ENCODE measurements around the gene TSFM.

Gene TSFM

DNA sequence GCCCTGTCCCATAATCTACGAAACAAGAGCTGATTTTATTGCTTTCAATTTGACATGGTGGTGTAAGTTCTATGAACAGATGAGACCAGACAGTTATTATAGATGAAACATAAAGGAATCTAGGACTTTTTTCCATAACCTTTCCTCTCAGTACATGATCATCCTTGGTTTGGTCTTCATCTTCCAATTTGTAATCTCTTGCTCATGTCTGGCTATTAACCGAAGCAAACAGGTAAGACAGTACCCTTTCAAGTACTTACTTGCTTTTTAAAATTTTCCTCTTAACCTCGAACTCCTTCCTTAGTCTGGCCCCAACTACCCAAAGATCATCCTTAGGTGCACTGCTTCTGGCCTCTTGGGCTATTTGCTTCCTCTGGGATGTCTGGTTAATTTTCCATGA lies 36.6 kb upstream of the TSFM start:
- DNase-seq (ENCODE audit: low read depth in 2 of 2) = no peak

GRCh38 chr12:57749061-57749460 lies 33.5 kb upstream of the TSFM start:
- no peak for DNase-seq (ENCODE audit: low read depth in 2 of 2)

GRCh38 chr12:57750561-57751431 lies 31.8 kb upstream of the TSFM start:
- no peak for DNase-seq (ENCODE audit: low read depth in 2 of 2)

DNA sequence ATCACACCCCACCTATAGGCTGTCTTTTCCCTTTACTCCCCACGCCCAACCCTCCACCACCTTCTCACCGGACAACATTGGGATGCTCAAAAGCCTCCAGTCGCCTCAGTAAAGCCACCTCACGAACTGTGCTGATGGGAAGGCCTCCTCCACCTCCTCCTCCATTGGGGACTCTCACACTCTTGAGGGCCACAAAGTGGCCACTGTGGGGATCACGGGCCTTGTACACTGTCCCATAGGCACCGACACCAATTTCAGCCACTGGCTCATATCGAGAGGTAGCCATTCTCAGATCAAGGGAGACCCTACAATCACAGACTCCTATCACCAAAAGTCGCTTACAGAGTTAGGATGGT lies 31.2 kb upstream of the TSFM start:
- no peak for DNase-seq (ENCODE audit: low read depth in 2 of 2)

DNA sequence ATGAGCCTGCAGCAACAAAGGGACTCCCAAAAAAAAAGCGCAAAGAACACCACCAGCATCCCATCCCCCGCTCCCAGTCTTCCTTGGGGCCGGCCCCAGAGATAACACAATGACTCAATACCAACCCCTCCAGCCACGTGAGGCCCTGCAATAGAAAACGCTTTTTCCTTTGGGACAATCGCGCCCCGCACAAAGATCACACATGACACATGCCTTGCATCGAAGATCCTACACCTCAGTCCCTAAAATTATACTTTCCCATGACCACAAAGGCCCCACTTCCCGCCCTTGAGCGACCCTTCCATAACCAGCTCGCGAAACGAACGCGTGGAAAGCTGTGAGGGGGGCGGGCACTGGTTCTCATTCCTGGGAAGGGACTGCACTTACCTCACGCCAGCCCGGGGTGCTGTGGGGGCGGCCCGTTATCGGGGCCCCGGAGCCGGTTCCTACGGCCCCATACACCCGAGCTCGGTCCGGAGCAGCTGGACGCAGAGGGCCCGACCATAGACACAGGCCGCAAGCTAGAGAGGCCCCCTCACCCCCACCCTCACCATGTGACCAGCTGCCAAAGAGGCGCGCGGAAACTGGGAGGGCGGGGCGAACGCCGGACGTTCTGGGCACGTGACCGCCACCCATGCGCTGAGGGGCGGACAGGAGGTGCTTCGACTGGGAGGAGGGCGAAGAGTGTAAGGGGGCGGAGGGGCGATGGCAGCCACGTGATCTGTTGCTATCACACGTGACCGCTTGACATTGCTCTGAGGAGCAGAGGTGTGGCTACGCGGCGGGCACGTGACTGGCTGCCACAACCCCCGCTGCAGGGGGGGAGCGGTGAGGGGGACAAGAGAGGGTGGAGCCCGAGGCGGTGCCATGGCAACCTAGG lies 30.6 kb upstream of the TSFM start, which contains the start of gene CDK4:
TSS of gene CDK4 (minus strand) at position 523 of the 880 bp plus-strand sequence. CDS start 593 bp downstream, outside the sequence.
- peak; percentile 96 to 98 for DNase-seq (ENCODE audit: low read depth in 2 of 2)

- DNase-seq (ENCODE audit: low read depth in 2 of 2) = no peak
Observed at GRCh38 chr12:57752668-57753000, 30.0 kb upstream of the TSFM start.

- no peak for DNase-seq (ENCODE audit: low read depth in 2 of 2)
Observed at GRCh38 chr12:57753756-57754337, 28.7 kb upstream of the TSFM start.

GRCh38 chr12:57754411-57755193 lies 28.0 kb upstream of the TSFM start, which contains the start of gene MARCHF9:
Gene MARCHF9, plus strand, starts transcription at chr12:57755103. Its CDS starts 426 bp downstream, at chr12:57755529.
- peak; percentile 49 to 72 for DNase-seq (ENCODE audit: low read depth in 2 of 2)

- no peak for DNase-seq (ENCODE audit: low read depth in 2 of 2)
Observed at GRCh38 chr12:57755194-57755453, 27.5 kb upstream of the TSFM start.

- DNase-seq (ENCODE audit: low read depth in 2 of 2) = peak in 1 of 2 donors; percentile 30
Observed at GRCh38 chr12:57755454-57756372, 26.9 kb upstream of the TSFM start.

- DNase-seq (ENCODE audit: low read depth in 2 of 2) = peak in 1 of 2 donors; percentile 39
Observed at GRCh38 chr12:57756406-57757341, 25.9 kb upstream of the TSFM start.

GRCh38 chr12:57757771-57758170 lies 24.8 kb upstream of the TSFM start:
- DNase-seq (ENCODE audit: low read depth in 2 of 2) = no peak

- no peak for DNase-seq (ENCODE audit: low read depth in 2 of 2)
Observed at GRCh38 chr12:57758552-57759359, 23.8 kb upstream of the TSFM start.

DNA sequence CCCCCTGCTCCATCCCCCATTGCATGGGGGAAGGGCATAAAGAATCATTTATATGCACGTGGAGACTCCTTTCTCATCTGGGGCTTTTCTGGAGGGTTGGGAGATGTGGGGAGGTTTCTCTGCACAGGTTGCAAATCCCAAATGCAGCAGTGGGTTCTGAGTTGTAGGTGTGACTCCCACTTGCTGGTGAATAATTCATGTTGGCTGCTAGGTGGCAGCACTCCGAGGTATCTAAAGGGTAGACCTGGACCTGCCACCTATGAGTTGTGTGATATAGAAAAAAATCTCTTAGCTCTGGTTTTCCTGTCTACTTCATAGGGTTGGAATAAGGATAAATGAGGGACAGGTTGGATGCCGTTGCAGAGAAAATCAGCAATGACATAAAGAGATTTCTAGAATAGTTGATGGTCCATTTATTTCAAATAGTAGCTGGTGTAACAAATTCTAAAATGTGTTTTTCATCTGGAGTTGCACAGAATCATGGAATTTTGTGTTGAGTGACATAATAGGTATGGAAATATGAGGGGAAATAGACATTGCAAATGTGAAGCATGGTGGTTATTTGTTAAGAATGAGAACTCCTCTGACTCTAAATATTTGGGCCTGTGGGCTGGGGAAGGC lies 23.1 kb upstream of the TSFM start:
- peak in 1 of 2 donors; percentile 25 for DNase-seq (ENCODE audit: low read depth in 2 of 2)

DNA sequence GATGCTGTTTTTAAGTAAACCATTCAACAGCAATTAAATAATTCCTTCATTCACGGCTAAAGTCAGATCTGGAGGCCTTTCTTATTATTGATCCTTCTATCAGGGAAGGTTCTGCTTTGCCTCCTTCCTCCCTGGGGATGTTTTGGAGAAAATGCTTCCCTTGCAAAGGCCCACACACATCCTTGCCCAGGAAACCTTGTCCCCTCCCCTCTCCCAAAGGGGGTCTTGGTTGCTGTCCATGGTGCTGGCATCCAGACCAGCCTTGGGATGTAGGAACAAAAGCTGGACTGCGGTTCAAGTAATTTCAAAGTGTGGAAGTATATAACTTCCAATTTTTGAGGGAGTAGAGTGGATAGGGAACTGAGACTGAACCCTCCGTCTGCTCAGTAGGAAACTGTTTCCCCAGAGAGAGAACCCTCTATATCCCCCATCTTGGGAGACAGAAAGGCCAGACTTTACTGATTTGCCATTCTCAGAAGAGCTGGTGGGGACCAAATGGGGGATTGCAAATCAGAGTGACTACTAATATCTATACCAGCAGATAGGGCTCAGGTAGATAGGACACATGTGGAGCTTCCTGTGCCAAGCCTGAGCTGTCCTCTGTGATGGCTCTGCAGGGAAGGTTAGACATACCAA lies 22.1 kb upstream of the TSFM start:
- no peak for DNase-seq (ENCODE audit: low read depth in 2 of 2)

- DNase-seq (ENCODE audit: low read depth in 2 of 2) = no peak
Observed at GRCh38 chr12:57761391-57761998, 21.1 kb upstream of the TSFM start.

GRCh38 chr12:57762463-57762862 lies 20.1 kb upstream of the TSFM start:
- DNase-seq (ENCODE audit: low read depth in 2 of 2) = no peak

All from stimulated activated CD8-positive, alpha-beta memory T cell treated with anti-CD3 and anti-CD28 coated beads, Interleukin-2, amount 100 ng/mL, for 1 hour (primary cell).